ENCODE data around the gene IMPDH2. TPM values are rescaled to one million over a fixed set of nuclear protein-coding genes. Genes with fewer than 3 reads are reported as not detected.
A peak's percentile ranks its signal among the peaks of the same experiment; 100 is the strongest.

The IMPDH2 gene
- total and polyA plus RNA-seq, 2 donors (not counting 1 experiment from before 2014, with no cell fraction given), result 187 to 448 TPM

- H3K79me2 ChIP-seq (ENCODE audit: control insufficient read depth, insufficient read depth, low read length), result peaks cover 5% of the 10 kb centered on the region
- no peaks in the 10 kb centered on the region for H4K20me1 ChIP-seq (ENCODE audit: control insufficient read depth, extremely low read depth, insufficient read depth, low read length)
- H3K9me3 ChIP-seq (ENCODE audit: control insufficient read depth, insufficient read depth, low read depth, low read length), result no peaks in the 10 kb centered on the region
Observed at GRCh38 chr3:49054344-49054862, 25.2 kb upstream of the IMPDH2 start.

GRCh38 chr3:49053543-49053942, 24.3 kb upstream of the IMPDH2 start:
- peaks cover 13% of the 10 kb centered on the region for H3K36me3 ChIP-seq (ENCODE audit: control insufficient read depth, insufficient read depth, low read length)
- peaks cover 5% of the 10 kb centered on the region for H3K79me2 ChIP-seq (ENCODE audit: control insufficient read depth, insufficient read depth, low read length)
- TF ChIP-seq EZH2 (IDR thresholded peaks at IDR 0.05; ENCODE audit: low read length, missing control alignments), result no peak
- TF ChIP-seq, protein P1, sequence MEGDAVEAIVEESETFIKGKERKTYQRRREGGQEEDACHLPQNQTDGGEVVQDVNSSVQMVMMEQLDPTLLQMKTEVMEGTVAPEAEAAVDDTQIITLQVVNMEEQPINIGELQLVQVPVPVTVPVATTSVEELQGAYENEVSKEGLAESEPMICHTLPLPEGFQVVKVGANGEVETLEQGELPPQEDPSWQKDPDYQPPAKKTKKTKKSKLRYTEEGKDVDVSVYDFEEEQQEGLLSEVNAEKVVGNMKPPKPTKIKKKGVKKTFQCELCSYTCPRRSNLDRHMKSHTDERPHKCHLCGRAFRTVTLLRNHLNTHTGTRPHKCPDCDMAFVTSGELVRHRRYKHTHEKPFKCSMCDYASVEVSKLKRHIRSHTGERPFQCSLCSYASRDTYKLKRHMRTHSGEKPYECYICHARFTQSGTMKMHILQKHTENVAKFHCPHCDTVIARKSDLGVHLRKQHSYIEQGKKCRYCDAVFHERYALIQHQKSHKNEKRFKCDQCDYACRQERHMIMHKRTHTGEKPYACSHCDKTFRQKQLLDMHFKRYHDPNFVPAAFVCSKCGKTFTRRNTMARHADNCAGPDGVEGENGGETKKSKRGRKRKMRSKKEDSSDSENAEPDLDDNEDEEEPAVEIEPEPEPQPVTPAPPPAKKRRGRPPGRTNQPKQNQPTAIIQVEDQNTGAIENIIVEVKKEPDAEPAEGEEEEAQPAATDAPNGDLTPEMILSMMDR (conservative IDR thresholded peaks at IDR 0.05 in 1 of 2, IDR thresholded peaks at IDR 0.05 in 1 of 2; ENCODE audit: low read depth in 1 of 2, low read length in 2 of 2), result no peak
- H3K4me2 ChIP-seq (ENCODE audit: extremely low read depth, insufficient read depth, low read length), result no peak overlapping the region
- no peak overlapping the region for H3K27ac ChIP-seq (ENCODE audit: insufficient read depth, low read length)
- no peaks in the 10 kb centered on the region for H4K20me1 ChIP-seq (ENCODE audit: control insufficient read depth, extremely low read depth, insufficient read depth, low read length)
- no peaks in the 10 kb centered on the region for H3K27me3 ChIP-seq (ENCODE audit: control insufficient read depth, insufficient read depth, low read length)
- H2AFZ ChIP-seq (ENCODE audit: low read length), result no peak overlapping the region
- H3K4me1 ChIP-seq (ENCODE audit: control insufficient read depth, extremely low read depth, insufficient read depth, low read length), result no peaks in the 10 kb centered on the region
- H3K9me3 ChIP-seq (ENCODE audit: control insufficient read depth, insufficient read depth, low read depth, low read length), result no peaks in the 10 kb centered on the region
- H3K4me3 ChIP-seq (replicated peaks in 1 of 4; ENCODE audit: control extremely low read depth in 1 of 4, insufficient read depth in 1 of 4, low read depth in 3 of 4, low read length in 4 of 4), result no peak overlapping the region
- DNase-seq (ENCODE audit: low read depth in 2 of 2), result no peak
- H3K9ac ChIP-seq (ENCODE audit: insufficient read depth, low read length), result no peak overlapping the region

More at GRCh38 chr3:49054344-49054862, 25.2 kb upstream of the IMPDH2 start:
- peak in 1 of 2 donors; percentile 62 for DNase-seq (ENCODE audit: low read depth in 2 of 2)
- no peak for TF ChIP-seq EZH2 (IDR thresholded peaks at IDR 0.05; ENCODE audit: low read length, missing control alignments)
- TF ChIP-seq, protein P1 (conservative IDR thresholded peaks at IDR 0.05 in 1 of 2, IDR thresholded peaks at IDR 0.05 in 1 of 2; ENCODE audit: low read depth in 1 of 2, low read length in 2 of 2), result no peak
- H3K4me1 ChIP-seq (ENCODE audit: control insufficient read depth, extremely low read depth, insufficient read depth, low read length), result no peaks in the 10 kb centered on the region
- H3K36me3 ChIP-seq (ENCODE audit: control insufficient read depth, insufficient read depth, low read length), result peaks cover 13% of the 10 kb centered on the region
- no peak overlapping the region for H3K4me3 ChIP-seq (replicated peaks in 1 of 4; ENCODE audit: control extremely low read depth in 1 of 4, insufficient read depth in 1 of 4, low read depth in 3 of 4, low read length in 4 of 4)
- no peak overlapping the region for H3K4me2 ChIP-seq (ENCODE audit: extremely low read depth, insufficient read depth, low read length)
- no peak overlapping the region for H2AFZ ChIP-seq (ENCODE audit: low read length)
- H3K27ac ChIP-seq (ENCODE audit: insufficient read depth, low read length), result no peak overlapping the region
- H3K9ac ChIP-seq (ENCODE audit: insufficient read depth, low read length), result no peak overlapping the region
- H3K27me3 ChIP-seq (ENCODE audit: control insufficient read depth, insufficient read depth, low read length), result no peaks in the 10 kb centered on the region

DNA sequence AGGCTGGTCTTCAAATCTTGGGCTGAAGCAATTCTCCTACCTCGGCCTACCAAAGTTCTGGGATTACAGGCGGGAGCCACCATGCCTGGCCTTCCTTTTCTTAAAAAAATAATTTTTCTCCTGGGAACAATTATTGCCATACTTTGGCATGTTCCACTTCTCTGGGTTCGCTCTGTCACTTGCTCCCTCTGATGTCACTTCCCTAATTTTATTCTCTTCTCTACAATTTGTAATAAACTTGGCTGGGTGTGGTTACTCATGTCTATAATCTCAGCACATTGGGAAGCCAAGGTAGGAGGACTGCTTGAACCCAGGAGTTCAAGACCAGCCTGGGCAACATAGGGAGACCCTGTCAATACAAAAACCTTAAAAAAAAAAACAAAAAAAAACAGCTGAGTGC, 6.1 kb upstream of the IMPDH2 start:
- Histone ChIP-seq H3K4me3 (replicated peaks in 1 of 4; ENCODE audit: control extremely low read depth in 1 of 4, insufficient read depth in 1 of 4, low read depth in 3 of 4, low read length in 4 of 4) (no peak overlapping the region), H3K27ac (ENCODE audit: insufficient read depth, low read length) (no peak overlapping the region), H2AFZ (ENCODE audit: low read length) (no peak overlapping the region), H3K9me3 (ENCODE audit: control insufficient read depth, insufficient read depth, low read depth, low read length) (no peaks in the 10 kb centered on the region), H3K9ac (ENCODE audit: insufficient read depth, low read length) (no peak overlapping the region), H3K27me3 (ENCODE audit: control insufficient read depth, insufficient read depth, low read length) (no peaks in the 10 kb centered on the region), H3K4me2 (ENCODE audit: extremely low read depth, insufficient read depth, low read length) (no peak overlapping the region), H3K4me1 (ENCODE audit: control insufficient read depth, extremely low read depth, insufficient read depth, low read length) (no peaks in the 10 kb centered on the region), H3K79me2 (ENCODE audit: control insufficient read depth, insufficient read depth, low read length) (no peaks in the 10 kb centered on the region), H3K36me3 (ENCODE audit: control insufficient read depth, insufficient read depth, low read length) (peaks cover 9% of the 10 kb centered on the region), H4K20me1 (ENCODE audit: control insufficient read depth, extremely low read depth, insufficient read depth, low read length) (no peaks in the 10 kb centered on the region)
- DNase-seq (ENCODE audit: low read depth in 2 of 2), result no peak
- TF ChIP-seq EZH2 (IDR thresholded peaks at IDR 0.05; ENCODE audit: low read length, missing control alignments), result no peak
- TF ChIP-seq, protein P1 (conservative IDR thresholded peaks at IDR 0.05 in 1 of 2, IDR thresholded peaks at IDR 0.05 in 1 of 2; ENCODE audit: low read depth in 1 of 2, low read length in 2 of 2), result no peak
